ENCODE measurements around the gene NAA35.

- no peak for TF ChIP-seq CTCF (conservative IDR thresholded peaks at IDR 0.05; ENCODE audit: low read length)
- TF ChIP-seq EZH2phosphoT487 (IDR thresholded peaks at IDR 0.05; ENCODE audit: borderline replicate concordance, low read depth, low read length) = no peak
Measured at GRCh38 chr9:85964526-85964925, 23.6 kb downstream of the NAA35 start.

All from OCI-LY7 (cell line).